ENCODE data around the gene VWDE.
"Not testable (repeated sequence)": the region's sequence is repeated elsewhere in the genome, so short reads cannot be mapped to it uniquely, and the experiment has no call there.

The VWDE gene

GRCh38 chr7:12403287-12404181 is at the start of gene VWDE:
TSS of gene VWDE (minus strand) at chr7:12403865. CDS start at chr7:12403716, 149 bp downstream.
- H3K27ac ChIP-seq, result peak within 1 kb of the TSS; percentile 74
- TF ChIP-seq CTCF (conservative IDR thresholded peaks at IDR 0.05), result peak; percentile 35

- not testable (repeated sequence) for H3K27ac ChIP-seq
These were observed 49.5 kb upstream of the VWDE start for GRCh38 chr7:12453136-12453535.

- H3K27ac ChIP-seq, result no peak overlapping the region
- no peak for TF ChIP-seq CTCF (conservative IDR thresholded peaks at IDR 0.05)
These were observed 47.0 kb upstream of the VWDE start for GRCh38 chr7:12450615-12451014.

GRCh38 chr7:12444785-12445184 is 41.1 kb upstream of the VWDE start:
- TF ChIP-seq CTCF (conservative IDR thresholded peaks at IDR 0.05), result no peak
- H3K27ac ChIP-seq, result no peak overlapping the region

- H3K27ac ChIP-seq, result no peak overlapping the region
- TF ChIP-seq CTCF (conservative IDR thresholded peaks at IDR 0.05), result no peak
These were observed 36.6 kb upstream of the VWDE start for GRCh38 chr7:12440229-12440628.

GRCh38 chr7:12436896-12437535 is 33.4 kb upstream of the VWDE start:
- TF ChIP-seq CTCF (conservative IDR thresholded peaks at IDR 0.05), result peak; percentile 57
- no peak overlapping the region for H3K27ac ChIP-seq

- no peak overlapping the region for H3K27ac ChIP-seq
These were observed 32.5 kb upstream of the VWDE start for GRCh38 chr7:12436126-12436525.

More at GRCh38 chr7:12436126-12436525, 32.5 kb upstream of the VWDE start:
- TF ChIP-seq CTCF (conservative IDR thresholded peaks at IDR 0.05), result no peak

Data from VCaP (cell line).